MCF 10A (cell line): ENCODE measurements around the gene AQP9. TPM values are rescaled to one million over a fixed set of nuclear protein-coding genes. Genes with fewer than 3 reads are reported as not detected.
A peak's percentile ranks its signal among the peaks of the same experiment; 100 is the strongest.

Source experiments
- BruUV-seq: library from RNA; stranded (reverse); fragments of 400-500 nt; replicated peaks from 2 replicates; lab custom pipeline; 2021; lab: Mats Ljungman, UMichigan
- CTCF ChIA-PET: fragments of 300-600 bp; sonication (Branson Sonifier 250); formaldehyde crosslinking; extraction: SDS; loops from one replicate; lab custom pipeline; 2021; ENCODE audit warnings: antibody characterized with exemption, inconsistent platforms; lab: Yijun Ruan, JAX
- POLR2A ChIA-PET: fragments of 300-600, 350-650 bp; sonication (Branson Sonifier 250); formaldehyde crosslinking; extraction: SDS; loops from one replicate; lab custom pipeline; 2020; ENCODE audit warnings: antibody characterized with exemption, inconsistent platforms; lab: Yijun Ruan, JAX
- DNase-seq: peaks from one replicate; pipeline ENCODE4 v3.0.0-alpha.2; 2018; ENCODE audit not compliant: unreplicated experiment
- H3K27ac Mint-ChIP-seq: one replicate; pipeline ENCODE4 v1.8.0; 2022; ENCODE audit warnings: mild to moderate bottlenecking, low read depth, mixed read lengths; ENCODE audit not compliant: unreplicated experiment
- H3K27me3 Mint-ChIP-seq: one replicate; pipeline ENCODE4 v1.8.0; 2022; ENCODE audit warnings: mixed read lengths; ENCODE audit not compliant: insufficient read depth, unreplicated experiment
- H3K36me3 Mint-ChIP-seq: one replicate; pipeline ENCODE4 v1.8.0; 2022; ENCODE audit warnings: mild to moderate bottlenecking, moderate library complexity, mixed read lengths; ENCODE audit not compliant: insufficient read depth, unreplicated experiment
- H3K4me1 Mint-ChIP-seq: one replicate; pipeline ENCODE4 v1.8.0; 2022; ENCODE audit warnings: mixed read lengths; ENCODE audit not compliant: insufficient read depth, unreplicated experiment
- H3K4me3 Mint-ChIP-seq: one replicate; pipeline ENCODE4 v1.8.0; 2022; ENCODE audit warnings: mild to moderate bottlenecking, moderate library complexity, mixed read lengths; ENCODE audit not compliant: unreplicated experiment
- H3K9me3 Mint-ChIP-seq: one replicate; pipeline ENCODE4 v1.8.0; 2022; ENCODE audit warnings: mixed read lengths; ENCODE audit not compliant: unreplicated experiment
- intact Hi-C: fragments of 100-400 bp; cut with micrococcal nuclease; formaldehyde crosslinking; loops from 2 replicates; pipeline ENCODE4 v1.14.1; 2022
- total RNA-seq: library from RNA; stranded (reverse); gene quantifications from 2 replicates; pipeline ENCODE4 v1.2.3, GENCODE V29; 2022
- TF ChIP-seq, protein P1 (sequence below): fragments of 200-600 bp; IDR thresholded peaks from one replicate; pipeline ENCODE4 v1.8.0; 2022; ENCODE audit warnings: antibody characterized with exemption, mild to moderate bottlenecking; ENCODE audit not compliant: unreplicated experiment

Gene AQP9
- total RNA-seq, 1 experiment from 2014 or later: 0.09 TPM

GRCh38 chr15:58114388-58114787 lies 23.8 kb upstream of the AQP9 start:
- TF ChIP-seq, protein P1, sequence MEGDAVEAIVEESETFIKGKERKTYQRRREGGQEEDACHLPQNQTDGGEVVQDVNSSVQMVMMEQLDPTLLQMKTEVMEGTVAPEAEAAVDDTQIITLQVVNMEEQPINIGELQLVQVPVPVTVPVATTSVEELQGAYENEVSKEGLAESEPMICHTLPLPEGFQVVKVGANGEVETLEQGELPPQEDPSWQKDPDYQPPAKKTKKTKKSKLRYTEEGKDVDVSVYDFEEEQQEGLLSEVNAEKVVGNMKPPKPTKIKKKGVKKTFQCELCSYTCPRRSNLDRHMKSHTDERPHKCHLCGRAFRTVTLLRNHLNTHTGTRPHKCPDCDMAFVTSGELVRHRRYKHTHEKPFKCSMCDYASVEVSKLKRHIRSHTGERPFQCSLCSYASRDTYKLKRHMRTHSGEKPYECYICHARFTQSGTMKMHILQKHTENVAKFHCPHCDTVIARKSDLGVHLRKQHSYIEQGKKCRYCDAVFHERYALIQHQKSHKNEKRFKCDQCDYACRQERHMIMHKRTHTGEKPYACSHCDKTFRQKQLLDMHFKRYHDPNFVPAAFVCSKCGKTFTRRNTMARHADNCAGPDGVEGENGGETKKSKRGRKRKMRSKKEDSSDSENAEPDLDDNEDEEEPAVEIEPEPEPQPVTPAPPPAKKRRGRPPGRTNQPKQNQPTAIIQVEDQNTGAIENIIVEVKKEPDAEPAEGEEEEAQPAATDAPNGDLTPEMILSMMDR: no peak
- intact Hi-C loops: no loop called here
- no peaks in the 10 kb centered on the region for H3K9me3 Mint-ChIP-seq
- no TSS peak for BruUV-seq
- no peaks in the 10 kb centered on the region for H3K36me3 Mint-ChIP-seq
- H3K27ac Mint-ChIP-seq: no peak overlapping the region
- DNase-seq: no peak
- CTCF ChIA-PET: interaction anchor here (0.8 to 1.4 kb wide), 3 partner anchors 67 to 98 kb away, joined by 3 to 7 read pairs (median 3); no protein-coding TSS in a partner anchor
- no peak overlapping the region for H3K4me3 Mint-ChIP-seq
- H3K27me3 Mint-ChIP-seq: no peaks in the 10 kb centered on the region
- no peaks in the 10 kb centered on the region for H3K4me1 Mint-ChIP-seq
- POLR2A ChIA-PET: no interaction called here

DNA sequence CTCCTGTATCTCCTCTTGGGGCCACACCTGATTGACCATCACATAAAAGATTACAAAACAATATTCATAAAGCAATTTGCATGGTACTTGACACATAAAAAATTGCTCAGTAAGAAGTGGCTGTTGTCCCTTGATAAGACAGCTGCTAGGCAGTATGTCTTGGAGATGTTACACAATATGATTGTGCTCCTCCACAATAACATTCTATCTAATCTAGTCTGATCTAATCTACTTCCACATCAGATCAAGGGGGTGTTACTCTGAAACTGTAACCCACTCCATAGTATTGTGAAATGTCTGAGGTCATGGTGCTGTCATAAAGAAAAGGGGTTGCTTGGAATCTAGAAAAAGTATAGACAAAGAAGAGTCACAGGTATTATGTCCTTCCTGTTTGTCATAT lies 23.4 kb upstream of the AQP9 start:
- BruUV-seq: no TSS peak
- ChIA-PET POLR2A (no interaction called here), CTCF (interaction anchor here (0.6 to 1.4 kb wide), 3 partner anchors 66 to 650 kb away, joined by 3 to 7 read pairs (median 3); no protein-coding TSS in a partner anchor)
- TF ChIP-seq, protein P1: no peak
- H3K4me3 Mint-ChIP-seq: no peak overlapping the region
- H3K27ac Mint-ChIP-seq: no peak overlapping the region
- no peaks in the 10 kb centered on the region for H3K4me1 Mint-ChIP-seq
- no peaks in the 10 kb centered on the region for H3K36me3 Mint-ChIP-seq
- no peak for DNase-seq
- H3K27me3 Mint-ChIP-seq: no peaks in the 10 kb centered on the region
- intact Hi-C loops: no loop called here
- no peaks in the 10 kb centered on the region for H3K9me3 Mint-ChIP-seq

DNA sequence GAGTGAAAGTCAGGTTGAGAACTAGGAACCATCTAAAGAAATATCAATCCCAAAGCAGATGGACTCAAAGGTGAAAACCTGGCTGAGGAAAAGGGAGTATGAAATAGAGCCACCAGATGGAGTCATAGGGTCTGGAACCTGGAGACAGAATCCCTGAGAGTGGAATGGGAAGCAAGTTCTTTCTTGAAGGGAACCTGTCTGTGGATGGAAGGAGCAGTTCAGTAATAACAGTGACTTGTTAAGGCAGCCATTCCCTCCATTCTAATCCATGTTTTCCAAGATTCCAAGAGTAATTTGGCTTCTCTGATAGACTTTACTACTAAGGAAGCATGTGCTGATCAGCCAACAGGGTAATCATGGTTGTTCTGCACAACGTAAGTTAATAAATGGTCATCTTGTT lies 22.5 kb upstream of the AQP9 start:
- POLR2A ChIA-PET: no interaction called here
- Mint-ChIP-seq H3K27me3 (no peaks in the 10 kb centered on the region), H3K36me3 (no peaks in the 10 kb centered on the region), H3K4me1 (no peaks in the 10 kb centered on the region), H3K4me3 (no peak overlapping the region), H3K9me3 (no peaks in the 10 kb centered on the region), H3K27ac (no peak overlapping the region)
- intact Hi-C loops: no loop called here
- CTCF ChIA-PET: interaction anchor here (0.6 to 1.4 kb wide), 7 partner anchors 9 to 649 kb away, joined by 3 to 6 read pairs (median 3); no protein-coding TSS in a partner anchor
- TF ChIP-seq, protein P1: peak; percentile 21
- BruUV-seq: no TSS peak
- DNase-seq: peak; percentile 24

DNA sequence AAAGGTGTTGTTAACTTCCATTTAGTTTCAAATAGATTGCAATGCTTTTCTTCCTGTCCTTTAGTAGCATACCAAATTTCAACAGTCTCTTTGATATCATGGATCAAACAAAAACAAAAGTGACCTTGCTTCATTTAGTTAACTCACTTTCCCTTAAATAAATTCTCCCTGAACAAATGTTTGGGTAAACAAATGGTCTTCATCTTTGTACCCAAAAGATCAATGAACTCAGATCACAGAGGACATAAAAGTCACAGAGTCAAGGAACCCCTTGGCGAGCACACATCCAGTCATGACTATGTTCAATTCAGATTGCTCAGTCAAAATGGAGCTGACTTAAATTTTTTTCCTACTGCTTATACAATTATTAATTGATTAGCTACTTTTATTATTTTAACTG lies 20.6 kb upstream of the AQP9 start:
- Mint-ChIP-seq H3K36me3 (no peaks in the 10 kb centered on the region), H3K27ac (no peak overlapping the region), H3K27me3 (no peaks in the 10 kb centered on the region), H3K4me1 (no peaks in the 10 kb centered on the region), H3K4me3 (no peak overlapping the region), H3K9me3 (no peaks in the 10 kb centered on the region)
- no TSS peak for BruUV-seq
- intact Hi-C loops: no loop called here
- CTCF ChIA-PET: no interaction called here
- TF ChIP-seq, protein P1: no peak
- DNase-seq: no peak
- POLR2A ChIA-PET: interaction anchor here (0.8 kb wide), 1 partner anchor 18 kb away, joined by 5 read pairs; no protein-coding TSS in a partner anchor
